Measurements from ENCODE around the gene GALR2.
"Not testable (repeated sequence)": the region's sequence is repeated elsewhere in the genome, so short reads cannot be mapped to it uniquely, and the experiment has no call there.

GALR2 gene

GRCh38 chr17:76072148-76072858, 2.3 kb upstream of the GALR2 start, which contains the start of gene SRP68:
Gene SRP68, minus strand, starts transcription at chr17:76072517. Its CDS starts 26 bp downstream, at chr17:76072491.
- Histone ChIP-seq H3K27me3 (replicated peaks; ENCODE audit: control insufficient read depth, insufficient read depth, low read length) (peaks cover 7% of the 10 kb centered on the region), H3K4me3 (replicated peaks; ENCODE audit: low read depth, low read length) (peak within 1 kb of the TSS; percentile 99), H3K36me3 (ENCODE audit: control insufficient read depth, insufficient read depth, low read length) (peaks cover 7% of the 10 kb centered on the region)
- TF ChIP-seq CTCF (IDR thresholded peaks at IDR 0.05; ENCODE audit: insufficient read depth, low read length, poor library complexity, severe bottlenecking), result no peak
- peak; percentile 89 for DNase-seq (ENCODE audit: extremely low read depth, insufficient read length)

- H3K27me3 ChIP-seq (replicated peaks; ENCODE audit: control insufficient read depth, insufficient read depth, low read length), result peaks cover 9% of the 10 kb centered on the region
- no peak for TF ChIP-seq CTCF (IDR thresholded peaks at IDR 0.05; ENCODE audit: insufficient read depth, low read length, poor library complexity, severe bottlenecking)
- no peak overlapping the region for H3K4me3 ChIP-seq (replicated peaks; ENCODE audit: low read depth, low read length)
- no peaks in the 10 kb centered on the region for H3K36me3 ChIP-seq (ENCODE audit: control insufficient read depth, insufficient read depth, low read length)
- DNase-seq (ENCODE audit: extremely low read depth, insufficient read length), result no peak
Observed at GRCh38 chr17:76075364-76076145, 974 bp downstream of the GALR2 start.

- Histone ChIP-seq H3K36me3 (ENCODE audit: control insufficient read depth, insufficient read depth, low read length) (no peaks in the 10 kb centered on the region), H3K4me3 (replicated peaks; ENCODE audit: low read depth, low read length) (no peak overlapping the region), H3K27me3 (replicated peaks; ENCODE audit: control insufficient read depth, insufficient read depth, low read length) (peaks cover 9% of the 10 kb centered on the region)
- DNase-seq (ENCODE audit: extremely low read depth, insufficient read length), result no peak
- no peak for TF ChIP-seq CTCF (IDR thresholded peaks at IDR 0.05; ENCODE audit: insufficient read depth, low read length, poor library complexity, severe bottlenecking)
Observed at GRCh38 chr17:76076146-76076764, 1.7 kb downstream of the GALR2 start.

GRCh38 chr17:76076765-76077583, 2.4 kb downstream of the GALR2 start:
- no peak for TF ChIP-seq CTCF (IDR thresholded peaks at IDR 0.05; ENCODE audit: insufficient read depth, low read length, poor library complexity, severe bottlenecking)
- Histone ChIP-seq H3K36me3 (ENCODE audit: control insufficient read depth, insufficient read depth, low read length) (no peaks in the 10 kb centered on the region; the same call in 1 of the 2 replicates), H3K4me3 (replicated peaks; ENCODE audit: low read depth, low read length) (no peak overlapping the region), H3K27me3 (replicated peaks; ENCODE audit: control insufficient read depth, insufficient read depth, low read length) (peaks cover 9% of the 10 kb centered on the region)
- no peak for DNase-seq (ENCODE audit: extremely low read depth, insufficient read length)

- Histone ChIP-seq H3K4me3 (replicated peaks; ENCODE audit: low read depth, low read length) (no peak overlapping the region), H3K27me3 (replicated peaks; ENCODE audit: control insufficient read depth, insufficient read depth, low read length) (peaks cover 9% of the 10 kb centered on the region), H3K36me3 (ENCODE audit: control insufficient read depth, insufficient read depth, low read length) (no peaks in the 10 kb centered on the region; the same call in none of the 2 replicates)
- no peak for DNase-seq (ENCODE audit: extremely low read depth, insufficient read length)
- TF ChIP-seq CTCF (IDR thresholded peaks at IDR 0.05; ENCODE audit: insufficient read depth, low read length, poor library complexity, severe bottlenecking), result no peak
Observed at GRCh38 chr17:76077584-76078110, 3.1 kb downstream of the GALR2 start.

- H3K36me3 ChIP-seq (ENCODE audit: control insufficient read depth, insufficient read depth, low read length); H3K4me3 ChIP-seq (replicated peaks; ENCODE audit: low read depth, low read length); DNase-seq (ENCODE audit: extremely low read depth, insufficient read length); H3K27me3 ChIP-seq (replicated peaks; ENCODE audit: control insufficient read depth, insufficient read depth, low read length): not testable (repeated sequence)
Observed at GRCh38 chr17:76078370-76078769, 3.8 kb downstream of the GALR2 start.
